ENCODE results near the gene TEX26.
A peak's percentile ranks its signal among the peaks of the same experiment; 100 is the strongest.

The TEX26 gene

DNA sequence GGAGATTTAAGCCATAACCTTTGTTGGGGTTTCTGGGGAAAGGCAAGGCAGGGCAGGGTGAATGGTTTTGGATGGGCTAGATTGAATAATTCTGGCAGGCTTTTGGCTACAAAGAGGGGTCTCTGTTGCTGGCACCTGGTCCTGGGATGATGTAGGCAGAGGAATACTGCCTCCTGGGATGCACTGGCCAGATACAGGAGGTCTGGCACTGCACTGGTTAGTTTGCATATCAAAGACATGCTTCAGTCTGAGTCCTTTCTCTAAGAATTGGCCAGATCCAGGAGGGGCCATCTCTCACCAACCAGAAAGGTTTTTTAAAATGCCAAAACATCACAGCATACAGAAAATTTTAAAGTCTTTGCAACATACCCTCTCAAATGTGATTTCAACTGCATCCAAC is 34.4 kb upstream of the TEX26 start:
- TF ChIP-seq, protein P1, sequence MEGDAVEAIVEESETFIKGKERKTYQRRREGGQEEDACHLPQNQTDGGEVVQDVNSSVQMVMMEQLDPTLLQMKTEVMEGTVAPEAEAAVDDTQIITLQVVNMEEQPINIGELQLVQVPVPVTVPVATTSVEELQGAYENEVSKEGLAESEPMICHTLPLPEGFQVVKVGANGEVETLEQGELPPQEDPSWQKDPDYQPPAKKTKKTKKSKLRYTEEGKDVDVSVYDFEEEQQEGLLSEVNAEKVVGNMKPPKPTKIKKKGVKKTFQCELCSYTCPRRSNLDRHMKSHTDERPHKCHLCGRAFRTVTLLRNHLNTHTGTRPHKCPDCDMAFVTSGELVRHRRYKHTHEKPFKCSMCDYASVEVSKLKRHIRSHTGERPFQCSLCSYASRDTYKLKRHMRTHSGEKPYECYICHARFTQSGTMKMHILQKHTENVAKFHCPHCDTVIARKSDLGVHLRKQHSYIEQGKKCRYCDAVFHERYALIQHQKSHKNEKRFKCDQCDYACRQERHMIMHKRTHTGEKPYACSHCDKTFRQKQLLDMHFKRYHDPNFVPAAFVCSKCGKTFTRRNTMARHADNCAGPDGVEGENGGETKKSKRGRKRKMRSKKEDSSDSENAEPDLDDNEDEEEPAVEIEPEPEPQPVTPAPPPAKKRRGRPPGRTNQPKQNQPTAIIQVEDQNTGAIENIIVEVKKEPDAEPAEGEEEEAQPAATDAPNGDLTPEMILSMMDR (IDR thresholded peaks at IDR 0.05; ENCODE audit: low read depth, low read length, missing control alignments) = no peak
- in situ Hi-C loops (cut with HindIII; ENCODE audit: low sequenced_read_pairs) = loop anchor here (5.0 kb wide), 1 partner anchor 34 kb away; the partner anchor contains the start of gene TEX26
- H3K4me3 ChIP-seq (ENCODE audit: low read depth, low read length) = no peak overlapping the region

GRCh38 chr13:30898678-30899241 is 33.7 kb upstream of the TEX26 start:
- H3K4me3 ChIP-seq (ENCODE audit: low read depth, low read length) = no peak overlapping the region
- DNase-seq (ENCODE audit: low read depth) = no peak
- in situ Hi-C loops (cut with HindIII; ENCODE audit: low sequenced_read_pairs) = loop anchor here (5.0 kb wide), 1 partner anchor 34 kb away; the partner anchor contains the start of gene TEX26
- TF ChIP-seq, protein P1 (IDR thresholded peaks at IDR 0.05; ENCODE audit: low read depth, low read length, missing control alignments) = no peak

More for the DNA sequence above, 34.4 kb upstream of the TEX26 start:
- no peak for DNase-seq (ENCODE audit: low read depth)

- no peak overlapping the region for H3K4me3 ChIP-seq (ENCODE audit: low read depth, low read length)
- TF ChIP-seq, protein P1 (IDR thresholded peaks at IDR 0.05; ENCODE audit: low read depth, low read length, missing control alignments) = no peak
- no peak for DNase-seq (ENCODE audit: low read depth)
- in situ Hi-C loops (cut with HindIII; ENCODE audit: low sequenced_read_pairs) = no loop called here
Measured at GRCh38 chr13:30900436-30900835, 32.0 kb upstream of the TEX26 start.

GRCh38 chr13:30900952-30901749 is 31.3 kb upstream of the TEX26 start:
- in situ Hi-C loops (cut with HindIII; ENCODE audit: low sequenced_read_pairs) = no loop called here
- no peak for DNase-seq (ENCODE audit: low read depth)
- TF ChIP-seq, protein P1 (IDR thresholded peaks at IDR 0.05; ENCODE audit: low read depth, low read length, missing control alignments) = no peak
- H3K4me3 ChIP-seq (ENCODE audit: low read depth, low read length) = no peak overlapping the region

- no peak overlapping the region for H3K4me3 ChIP-seq (ENCODE audit: low read depth, low read length)
- in situ Hi-C loops (cut with HindIII; ENCODE audit: low sequenced_read_pairs) = no loop called here
- no peak for DNase-seq (ENCODE audit: low read depth)
- TF ChIP-seq, protein P1 (IDR thresholded peaks at IDR 0.05; ENCODE audit: low read depth, low read length, missing control alignments) = no peak
Measured at GRCh38 chr13:30904043-30904442, 28.4 kb upstream of the TEX26 start.

DNA sequence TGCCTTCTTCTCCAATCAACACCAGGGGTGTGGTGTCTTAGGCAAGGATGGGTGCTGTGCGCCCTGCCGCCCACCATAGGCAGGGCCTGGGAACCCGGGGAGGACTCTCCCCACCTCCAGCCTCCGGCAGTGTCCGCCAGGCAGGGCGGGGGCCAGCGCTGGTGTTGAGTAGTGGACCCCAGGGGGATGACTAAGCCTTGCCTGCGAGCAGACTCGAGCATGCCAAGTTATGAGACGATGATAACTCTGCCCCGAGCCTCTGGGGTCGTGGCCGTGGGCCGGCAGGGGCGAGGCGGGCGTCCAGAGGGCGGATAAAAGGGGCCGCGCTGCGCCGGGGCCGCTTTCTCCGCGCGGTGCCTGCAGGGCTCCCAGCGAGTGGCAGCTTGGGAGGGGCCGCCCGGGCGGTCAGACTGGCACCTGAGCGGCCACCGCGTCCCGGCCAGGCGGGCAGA is 26.5 kb upstream of the TEX26 start, which contains the start of gene MEDAG:
Gene MEDAG, plus strand, starts transcription at position 340 of the 452 bp plus-strand sequence. CDS start 245 bp downstream, outside the sequence.
- H3K4me3 ChIP-seq (ENCODE audit: low read depth, low read length) = peak within 1 kb of the TSS; percentile 24
- TF ChIP-seq, protein P1 (IDR thresholded peaks at IDR 0.05; ENCODE audit: low read depth, low read length, missing control alignments) = no peak
- DNase-seq (ENCODE audit: low read depth) = peak; percentile 26
- in situ Hi-C loops (cut with HindIII; ENCODE audit: low sequenced_read_pairs) = no loop called here
